Sigmoid colon (tissue), 7 donors: Measurements from ENCODE around the gene UBA52. TPM values are rescaled to one million over a fixed set of nuclear protein-coding genes. Genes with fewer than 3 reads are reported as not detected.

Source experiments
- DNase-seq: peaks from one replicate; pipeline ENCODE4 v3.0.0-alpha.2; 2019
- H3K27ac ChIP-seq, 4 donors: fragments of 200-600 bp; sonication (generic); one replicate each; pipeline ENCODE4 v1.5.1; 2016 to 2019; ENCODE audit warnings: mild to moderate bottlenecking in 1 of 4
- H3K27me3 ChIP-seq, 3 donors: fragments of 200-600 bp; sonication (generic); one replicate each; pipeline ENCODE4 v1.5.1; 2019; ENCODE audit warnings: mild to moderate bottlenecking in 1 of 3
- H3K36me3 ChIP-seq, 4 donors: fragments of 200-600 bp; sonication (generic); one replicate each; pipeline ENCODE4 v1.5.1; 2016 to 2019
- H3K4me1 ChIP-seq, 4 donors: fragments of 200-600 bp; sonication (generic); one replicate each; pipeline ENCODE4 v1.5.1; 2017 to 2019
- H3K4me3 ChIP-seq, 4 donors: fragments of 200-600 bp; sonication (generic); one replicate each; pipeline ENCODE4 v1.5.1; 2017 to 2019; ENCODE audit warnings: mild to moderate bottlenecking in 2 of 4, moderate library complexity in 1 of 4
- H3K9me3 ChIP-seq, 4 donors: fragments of 200-600 bp in 3 of 4; sonication (generic) in 3 of 4; one replicate each; pipeline versions ENCODE4 v1.5.1 to v1.6.1; 2013 to 2019
- CTCF ChIP-seq, 4 experiments: fragments of 450-650 bp in 3 of 4; fragments of 200-600 bp in 1 of 4; IDR thresholded peaks; one replicate each; pipeline ENCODE4 v1.5.1; 2016 to 2019; ENCODE audit warnings: antibody characterized with exemption in 4 of 4, mild to moderate bottlenecking in 3 of 4, moderate library complexity in 2 of 4
- EP300 ChIP-seq, 4 donors: sonication (generic); formaldehyde crosslinking; IDR thresholded peaks; one replicate each; pipeline ENCODE4 v1.6.1; 2017; ENCODE audit warnings: antibody characterized with exemption in 4 of 4
- POLR2A ChIP-seq, 2 donors: fragments of 450-650 bp; IDR thresholded peaks; one replicate each; pipeline ENCODE4 v1.6.1; 2016; ENCODE audit warnings: antibody characterized with exemption in 2 of 2, mild to moderate bottlenecking in 2 of 2, moderate library complexity in 2 of 2
- POLR2AphosphoS5 ChIP-seq, 4 donors: sonication (generic); formaldehyde crosslinking; IDR thresholded peaks; one replicate each; pipeline ENCODE4 v1.6.1; 2017; ENCODE audit warnings: antibody characterized with exemption in 4 of 4
- WGBS, 2 donors: extraction: QIAGEN DNeasy Blood & Tissue Kit; methylation state at CpG; one replicate each; pipeline ENCODE4 v1.1.7; 2013; 5-methylcytosine and 5-hydroxymethylcytosine counted together
- intact Hi-C: fragments of 100-400 bp; cut with DNase I; formaldehyde crosslinking; loops from one replicate; pipeline ENCODE4 v1.15.1; 2023
- polyA plus RNA-seq, 3 donors: library from polyadenylated mRNA; stranded (reverse); fragments of 200-250 nt; gene quantifications; one replicate each; pipeline ENCODE4 v1.2.3, GENCODE V29; 2013
- total RNA-seq, 4 donors: library from RNA; depleted of rRNA; stranded (reverse); fragments of >200 nt; gene quantifications; one replicate each; pipeline ENCODE4 v1.1.0, GENCODE V29; 2016
- donor health status: healthy with polysubstance abuse.
- donor health status: Bipolar disorder and iron deficiency.
- donor health status: healthy.

Gene UBA52
- total and polyA plus RNA-seq, 7 donors, result 450 to 1,720 (median 1,029) TPM

GRCh38 chr19:18603255-18603957 lies 31.7 kb downstream of the UBA52 start:
- Histone ChIP-seq H3K27ac (no peak overlapping the region), H3K9me3 (no peaks in the 10 kb centered on the region), H3K27me3 (peaks cover 48 to 96% (median 76%) of the 10 kb centered on the region in 3 donors), H3K4me1 (peaks cover 0 to 34% (median 29%) of the 10 kb centered on the region in 4 donors), H3K36me3 (no peaks in the 10 kb centered on the region), H3K4me3 (peak overlapping the region in 1 of 4 donors; percentile 2)
- no peak for DNase-seq
- 6 to 8% methylated on average over 32 of the region's 32 CpGs for WGBS, 2 donors
- intact Hi-C loops, result no loop called here
- no peak for TF ChIP-seq CTCF (IDR thresholded peaks at IDR 0.05)
- no peak for TF ChIP-seq POLR2AphosphoS5 (IDR thresholded peaks at IDR 0.05)
- no peak for TF ChIP-seq EP300 (IDR thresholded peaks at IDR 0.05)
- no peak for TF ChIP-seq POLR2A (IDR thresholded peaks at IDR 0.05)

GRCh38 chr19:18603958-18604819 lies 32.5 kb downstream of the UBA52 start:
- H3K27ac ChIP-seq, result no peak overlapping the region
- peaks cover 0 to 34% (median 29%) of the 10 kb centered on the region in 4 donors for H3K4me1 ChIP-seq
- DNase-seq, result no peak
- intact Hi-C loops, result no loop called here
- no peaks in the 10 kb centered on the region for H3K9me3 ChIP-seq
- no peak for TF ChIP-seq POLR2AphosphoS5 (IDR thresholded peaks at IDR 0.05)
- no peak for TF ChIP-seq EP300 (IDR thresholded peaks at IDR 0.05)
- no peak for TF ChIP-seq POLR2A (IDR thresholded peaks at IDR 0.05)
- no peak for TF ChIP-seq CTCF (IDR thresholded peaks at IDR 0.05)
- WGBS, 2 donors, result 10 to 12% methylated on average over 26 of the region's 26 CpGs
- H3K36me3 ChIP-seq, result no peaks in the 10 kb centered on the region
- peaks cover 48 to 96% (median 76%) of the 10 kb centered on the region in 3 donors for H3K27me3 ChIP-seq
- H3K4me3 ChIP-seq, result peak overlapping the region in 1 of 4 donors; percentile 2

GRCh38 chr19:18604820-18605159 lies 33.1 kb downstream of the UBA52 start:
- peaks cover 50 to 96% (median 74%) of the 10 kb centered on the region in 3 donors for H3K27me3 ChIP-seq
- H3K27ac ChIP-seq, result no peak overlapping the region
- no peaks in the 10 kb centered on the region for H3K36me3 ChIP-seq
- no peak for TF ChIP-seq EP300 (IDR thresholded peaks at IDR 0.05)
- TF ChIP-seq POLR2AphosphoS5 (IDR thresholded peaks at IDR 0.05), result no peak
- no peak for TF ChIP-seq CTCF (IDR thresholded peaks at IDR 0.05)
- no peak for TF ChIP-seq POLR2A (IDR thresholded peaks at IDR 0.05)
- H3K4me1 ChIP-seq, result peaks cover 0 to 34% (median 29%) of the 10 kb centered on the region in 4 donors
- H3K9me3 ChIP-seq, result no peaks in the 10 kb centered on the region
- WGBS, 2 donors, result 14 to 17% methylated on average over 10 of the region's 10 CpGs
- H3K4me3 ChIP-seq, result no peak overlapping the region
- DNase-seq, result no peak
- intact Hi-C loops, result no loop called here

DNA sequence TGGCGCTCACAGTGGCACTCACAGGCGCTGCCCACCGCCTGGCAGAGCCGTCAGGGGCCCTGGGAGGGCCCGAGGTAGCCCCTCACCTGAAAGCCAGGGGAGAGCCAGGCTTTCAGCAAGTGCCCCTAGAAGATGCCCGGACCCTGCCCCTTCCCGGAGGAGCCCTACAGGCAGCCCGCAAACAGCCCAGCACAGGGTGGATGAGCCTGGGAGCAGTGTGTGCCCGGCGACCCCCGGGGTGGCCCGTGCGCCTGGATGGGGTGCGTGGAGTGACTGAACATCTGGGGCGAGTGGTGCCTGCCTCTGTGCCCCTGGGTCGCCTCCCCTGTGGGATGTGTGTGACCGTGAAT lies 33.5 kb downstream of the UBA52 start:
- intact Hi-C loops, result no loop called here
- Histone ChIP-seq H3K4me1 (peaks cover 0 to 34% (median 29%) of the 10 kb centered on the region in 4 donors), H3K4me3 (no peak overlapping the region), H3K27ac (no peak overlapping the region), H3K36me3 (no peaks in the 10 kb centered on the region), H3K27me3 (peaks cover 54 to 96% (median 76%) of the 10 kb centered on the region in 3 donors), H3K9me3 (no peaks in the 10 kb centered on the region)
- TF ChIP-seq EP300 (IDR thresholded peaks at IDR 0.05), result no peak
- no peak for TF ChIP-seq CTCF (IDR thresholded peaks at IDR 0.05)
- no peak for TF ChIP-seq POLR2AphosphoS5 (IDR thresholded peaks at IDR 0.05)
- no peak for TF ChIP-seq POLR2A (IDR thresholded peaks at IDR 0.05)
- no peak for DNase-seq
- 11 to 16% methylated on average over 17 of the region's 17 CpGs for WGBS, 2 donors
